Gastrocnemius medialis (tissue), 4 donors: ENCODE data around the gene TRAPPC8.

Experiments used
- POLR2A ChIP-seq, 2 donors: fragments of 450-650 bp; IDR thresholded peaks; one replicate each; pipeline ENCODE4 v1.6.1; 2017; ENCODE audit warnings: antibody characterized with exemption in 2 of 2, mild to moderate bottlenecking in 2 of 2, moderate library complexity in 2 of 2
- TF ChIP-seq, protein P1 (sequence below), 5 experiments: fragments of 450-650 bp in 3 of 5; fragments of 200-600 bp in 2 of 5; sonication (generic) in 2 of 5; IDR thresholded peaks in 4 of 5; conservative IDR thresholded peaks in 1 of 5; 1 replicate in 4 of 5; 2 replicates in 1 of 5; pipeline ENCODE4 v1.5.1; 2016 to 2019; ENCODE audit warnings: antibody characterized with exemption in 5 of 5, mild to moderate bottlenecking in 3 of 5, moderate library complexity in 3 of 5

DNA sequence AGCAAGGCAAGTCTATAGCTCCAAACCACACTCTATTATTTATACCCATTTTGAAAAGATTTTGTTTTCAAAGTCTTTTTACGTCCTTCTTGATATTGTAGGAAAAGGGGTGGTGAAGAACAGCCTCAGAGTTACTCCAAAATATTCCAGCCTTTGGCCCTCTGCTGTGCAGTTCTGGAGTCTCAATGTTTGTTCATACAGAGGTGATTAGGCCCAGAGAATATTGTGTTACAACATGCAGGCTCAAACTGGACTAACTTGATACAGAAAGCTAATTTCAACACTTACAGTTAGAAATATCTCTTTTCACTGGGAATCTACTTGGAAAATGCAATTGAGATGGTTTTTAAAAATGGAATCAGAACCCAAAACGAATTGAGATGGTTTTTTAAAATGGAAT, 141.8 kb downstream of the TRAPPC8 start:
- TF ChIP-seq, protein P1, sequence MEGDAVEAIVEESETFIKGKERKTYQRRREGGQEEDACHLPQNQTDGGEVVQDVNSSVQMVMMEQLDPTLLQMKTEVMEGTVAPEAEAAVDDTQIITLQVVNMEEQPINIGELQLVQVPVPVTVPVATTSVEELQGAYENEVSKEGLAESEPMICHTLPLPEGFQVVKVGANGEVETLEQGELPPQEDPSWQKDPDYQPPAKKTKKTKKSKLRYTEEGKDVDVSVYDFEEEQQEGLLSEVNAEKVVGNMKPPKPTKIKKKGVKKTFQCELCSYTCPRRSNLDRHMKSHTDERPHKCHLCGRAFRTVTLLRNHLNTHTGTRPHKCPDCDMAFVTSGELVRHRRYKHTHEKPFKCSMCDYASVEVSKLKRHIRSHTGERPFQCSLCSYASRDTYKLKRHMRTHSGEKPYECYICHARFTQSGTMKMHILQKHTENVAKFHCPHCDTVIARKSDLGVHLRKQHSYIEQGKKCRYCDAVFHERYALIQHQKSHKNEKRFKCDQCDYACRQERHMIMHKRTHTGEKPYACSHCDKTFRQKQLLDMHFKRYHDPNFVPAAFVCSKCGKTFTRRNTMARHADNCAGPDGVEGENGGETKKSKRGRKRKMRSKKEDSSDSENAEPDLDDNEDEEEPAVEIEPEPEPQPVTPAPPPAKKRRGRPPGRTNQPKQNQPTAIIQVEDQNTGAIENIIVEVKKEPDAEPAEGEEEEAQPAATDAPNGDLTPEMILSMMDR (IDR thresholded peaks at IDR 0.05 in 4 of 5, conservative IDR thresholded peaks at IDR 0.05 in 1 of 5) = no peak
- TF ChIP-seq POLR2A (IDR thresholded peaks at IDR 0.05) = no peak
